NCI-H187 treated with DMSO at 0.1 percent for 48 hours (cell line): ENCODE results near the gene TP53AIP1.

Experiments
- DNase-seq: peaks from one replicate; lab custom pipeline; 2025; lab: John Stamatoyannopoulos, UW

TP53AIP1 gene

DNA sequence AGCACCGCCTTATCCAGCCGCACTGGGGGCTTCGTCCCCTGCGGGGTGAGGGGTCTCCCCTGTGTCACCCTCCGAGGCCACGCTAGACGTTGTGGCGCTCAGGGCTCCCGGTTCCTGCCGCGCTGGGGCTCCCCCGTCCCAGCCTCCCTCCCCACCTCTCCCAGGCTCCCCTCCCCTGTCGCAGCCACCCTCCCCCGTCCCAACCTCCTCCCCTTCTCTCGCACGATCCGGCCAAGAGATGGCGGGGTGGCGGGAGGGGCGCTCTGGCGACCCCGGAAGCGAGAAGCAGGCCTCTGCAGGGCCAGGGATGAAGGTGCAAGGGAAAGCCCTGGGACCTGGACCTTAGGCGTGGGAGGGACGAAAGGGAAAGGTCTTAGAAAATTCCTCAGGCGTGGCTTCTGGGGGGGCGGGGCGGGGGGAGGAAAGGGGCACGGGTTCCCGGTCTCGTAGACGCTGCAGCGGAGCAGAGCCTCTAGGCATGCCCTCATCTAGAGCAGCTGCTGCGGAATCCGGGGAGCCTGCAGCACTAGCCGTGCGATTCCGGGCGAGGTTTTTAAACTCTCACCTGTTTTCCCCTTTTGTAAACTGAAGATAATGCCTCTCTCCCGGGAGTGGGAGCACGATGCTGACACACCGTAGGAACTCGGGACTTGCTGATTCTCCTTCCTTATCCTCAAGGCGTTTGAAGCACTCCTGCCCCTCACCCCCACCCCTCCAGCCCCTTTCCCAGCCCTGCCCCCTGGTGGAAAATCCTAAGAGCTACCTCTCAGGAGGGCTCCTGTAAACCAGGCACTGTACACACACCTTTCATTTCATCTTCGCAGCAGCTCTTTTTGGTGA lies 37.1 kb downstream of the TP53AIP1 start:
- DNase-seq, result no peak

DNA sequence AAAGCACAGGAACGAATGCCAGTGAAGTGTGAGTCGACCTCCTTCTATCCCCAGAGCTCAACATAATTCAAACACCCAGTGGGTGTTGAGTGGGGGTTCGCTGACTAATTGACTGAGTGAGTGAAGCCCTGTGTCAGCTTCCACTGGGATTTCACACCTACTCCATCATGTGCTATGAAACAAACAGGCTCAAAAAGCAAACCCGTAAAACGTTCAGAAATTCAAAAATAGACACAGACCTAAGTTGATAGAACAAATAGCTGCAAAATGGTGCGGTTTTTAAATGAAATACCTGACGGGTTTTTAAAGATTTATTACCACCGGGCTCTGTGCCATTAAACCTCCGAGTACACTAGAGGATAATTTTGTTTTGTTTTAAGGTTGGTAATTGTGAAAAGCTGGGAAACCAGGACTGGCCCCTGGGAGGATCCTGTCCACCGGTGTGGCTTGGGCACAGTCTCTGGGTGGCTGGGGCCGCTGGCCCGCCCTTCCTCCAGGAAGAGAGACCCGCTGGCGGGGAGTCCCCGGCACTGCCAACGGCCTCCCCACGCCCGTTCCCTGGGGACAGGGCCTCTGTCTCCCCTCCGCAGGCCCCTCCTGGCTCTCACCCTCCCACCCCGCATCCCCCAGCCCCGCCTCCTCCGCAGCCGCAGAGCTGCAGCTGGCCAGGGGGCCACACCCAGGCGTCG lies 37.9 kb downstream of the TP53AIP1 start:
- DNase-seq, result no peak

DNA sequence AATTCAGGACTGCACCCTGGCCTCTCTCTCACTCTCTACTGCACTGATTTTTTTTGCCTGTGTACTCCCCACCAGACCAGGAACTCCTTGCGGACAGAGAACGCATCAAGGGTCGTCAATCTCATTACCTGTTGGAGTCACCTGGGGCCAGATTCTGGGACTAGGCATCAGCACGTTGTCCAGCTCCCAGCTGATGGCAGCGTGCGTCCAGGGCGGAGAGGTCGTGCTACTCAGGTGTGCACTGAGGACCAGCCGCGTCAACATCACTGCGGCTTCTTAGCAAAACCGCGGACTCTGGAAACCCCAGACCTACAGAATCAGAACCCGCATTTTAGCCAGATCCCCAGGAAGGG lies 38.4 kb downstream of the TP53AIP1 start:
- no peak for DNase-seq

DNA sequence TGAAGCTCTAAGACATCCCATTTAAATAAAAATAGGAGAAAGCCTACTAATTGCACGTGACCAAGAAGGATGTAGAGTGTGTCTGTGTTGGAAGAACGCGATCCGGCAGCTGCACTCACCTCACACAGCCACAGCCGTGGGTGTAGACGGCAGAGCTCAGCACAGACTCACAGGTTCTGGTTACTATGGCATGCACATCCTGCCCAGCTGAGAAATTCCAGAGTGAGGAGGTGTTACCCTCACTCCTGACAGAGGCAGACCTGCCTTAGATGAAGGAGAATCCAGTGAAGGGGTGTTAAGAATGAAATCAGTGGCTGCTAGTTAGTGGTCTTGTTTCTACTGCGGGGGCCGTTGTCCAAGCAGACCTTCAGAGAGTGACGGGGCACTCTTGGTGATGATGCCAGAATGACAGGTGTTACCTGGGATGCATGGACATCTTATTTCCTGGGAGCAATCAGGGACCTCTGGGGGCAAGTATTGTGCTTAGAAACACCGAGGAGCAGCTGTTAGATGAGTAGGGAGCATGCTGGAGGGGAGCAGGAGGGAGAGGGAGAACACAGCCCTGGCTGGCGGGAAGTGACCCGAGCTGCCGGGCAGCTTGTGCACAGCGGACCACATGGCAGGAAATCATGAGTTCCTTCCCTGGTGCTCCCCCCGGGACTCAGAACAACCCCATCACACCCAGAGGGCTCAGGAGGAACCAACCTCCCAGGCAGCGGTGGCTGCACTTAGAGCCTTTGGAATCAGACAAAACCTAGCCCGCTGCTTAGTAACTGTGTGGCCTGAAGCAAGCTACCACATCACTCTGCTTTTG lies 39.2 kb downstream of the TP53AIP1 start:
- DNase-seq, result no peak

DNA sequence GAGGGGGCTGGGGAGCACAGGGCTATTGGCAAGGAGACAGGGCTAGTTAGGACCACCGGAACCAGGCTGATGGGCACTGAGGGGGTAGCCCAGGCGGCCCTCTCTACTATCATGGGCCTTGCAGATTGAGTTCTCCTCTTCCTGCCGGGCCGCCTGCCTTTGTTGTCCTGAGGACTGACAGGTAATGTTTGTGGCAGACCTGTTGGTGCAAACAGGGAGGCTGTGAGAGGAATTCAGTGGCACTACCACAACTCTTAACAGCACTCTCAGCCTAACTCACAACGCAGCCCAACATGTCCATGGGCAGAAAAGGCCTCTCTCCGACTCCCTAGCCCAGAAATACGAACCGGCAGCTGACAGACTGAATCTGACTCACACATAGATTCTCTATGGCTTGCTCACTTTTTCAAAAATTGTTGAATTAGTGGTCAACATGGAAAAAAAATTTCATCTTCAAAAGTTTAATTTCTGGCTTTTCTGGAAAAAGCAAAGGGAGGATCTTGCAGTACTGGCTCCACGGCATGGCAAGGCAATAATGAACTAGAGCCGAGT lies 40.1 kb downstream of the TP53AIP1 start:
- no peak for DNase-seq

DNA sequence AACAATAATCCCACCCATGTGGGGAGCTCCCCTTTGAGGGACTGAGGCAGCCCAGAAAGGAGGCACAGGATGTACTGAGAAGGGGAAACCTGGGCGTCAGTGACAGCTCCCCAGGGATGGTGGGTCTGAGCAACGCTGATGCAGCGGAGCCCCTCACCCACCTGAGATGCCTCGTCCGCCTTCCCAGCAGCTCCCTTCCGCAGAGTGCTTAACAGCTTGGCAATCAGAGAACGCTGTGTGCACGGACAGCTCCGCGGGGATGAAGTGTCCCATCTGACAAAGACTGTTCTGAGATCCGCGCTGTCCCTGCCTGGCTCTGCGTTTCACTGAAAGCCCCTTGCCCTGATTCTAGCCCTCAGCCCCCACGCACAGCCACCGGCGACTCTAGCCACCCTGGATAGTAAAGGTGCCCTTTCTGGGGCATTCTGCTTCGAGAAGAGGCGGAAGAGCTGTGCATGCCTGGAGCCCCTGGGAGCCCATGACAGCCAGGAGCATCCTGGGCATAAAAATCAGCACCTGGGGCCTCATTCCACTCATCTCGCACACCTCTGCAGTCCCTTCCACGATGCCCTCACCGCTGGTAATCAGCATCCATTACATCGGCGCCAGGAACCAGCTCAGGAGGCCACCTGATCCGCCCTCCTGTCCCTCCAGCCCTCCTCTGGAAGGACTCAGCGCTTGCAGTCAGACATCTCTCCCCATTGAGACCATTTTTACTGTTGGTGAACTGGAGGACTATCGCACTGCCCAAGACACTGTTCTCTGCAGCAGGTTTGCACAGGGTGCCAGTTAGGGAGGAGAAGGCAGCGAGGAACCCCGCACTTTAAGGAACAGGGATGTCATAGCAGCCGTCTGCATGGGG lies 40.8 kb downstream of the TP53AIP1 start:
- no peak for DNase-seq

DNA sequence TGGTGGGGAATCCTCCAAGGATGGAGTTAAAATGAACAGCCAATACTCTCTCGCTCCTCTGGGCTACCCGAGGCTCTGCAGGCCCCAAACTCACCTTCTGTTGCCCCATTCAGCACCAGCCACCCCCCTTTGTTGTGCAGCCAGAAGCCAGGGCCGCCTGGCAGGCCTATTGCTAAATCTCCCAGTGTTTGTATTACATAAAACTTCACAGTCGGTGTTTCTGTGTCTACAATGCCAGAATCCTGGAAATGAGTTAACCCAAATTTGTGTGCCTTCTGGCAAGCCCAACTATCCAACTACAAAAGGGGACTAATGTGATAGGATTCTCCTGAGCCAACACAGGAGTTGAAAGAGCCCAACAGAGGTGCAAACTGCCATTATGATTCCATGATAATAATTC lies 42.2 kb downstream of the TP53AIP1 start:
- DNase-seq, result no peak

DNA sequence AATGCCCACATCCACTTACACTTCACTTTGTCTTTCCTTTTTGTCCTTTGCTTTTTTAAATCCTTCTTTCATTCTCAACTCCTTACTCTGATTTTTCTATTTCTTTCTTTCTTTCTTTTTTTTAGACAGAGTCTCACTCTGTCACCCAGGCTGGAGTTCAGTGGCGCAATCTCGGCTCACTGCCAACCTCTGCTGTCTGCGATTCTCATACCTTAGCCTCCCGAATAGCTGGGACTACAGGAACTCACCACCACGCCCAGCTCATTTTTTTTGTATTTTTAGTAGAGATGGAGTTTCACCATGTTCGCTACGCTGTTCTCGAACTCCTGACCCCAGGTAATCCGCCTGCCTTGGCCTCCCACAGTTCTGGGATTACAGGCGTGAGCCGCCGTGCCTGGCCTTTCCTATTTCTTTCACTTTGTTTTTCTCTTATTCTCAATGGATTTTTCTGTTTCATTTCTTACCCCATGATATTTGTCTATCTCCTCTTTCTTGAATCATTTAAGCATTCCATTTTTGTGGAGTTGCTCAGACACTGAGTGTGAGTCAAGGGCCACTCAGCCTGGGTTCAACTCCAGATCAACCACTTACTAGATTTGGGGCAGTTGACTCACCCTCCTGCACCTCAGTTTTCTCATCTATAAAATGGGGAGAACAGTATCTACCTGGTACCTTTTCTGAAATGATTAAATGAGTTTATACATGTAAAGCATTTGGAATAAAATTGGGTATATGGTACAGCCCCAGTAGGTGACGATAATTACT lies 43.9 kb downstream of the TP53AIP1 start:
- DNase-seq, result no peak

DNA sequence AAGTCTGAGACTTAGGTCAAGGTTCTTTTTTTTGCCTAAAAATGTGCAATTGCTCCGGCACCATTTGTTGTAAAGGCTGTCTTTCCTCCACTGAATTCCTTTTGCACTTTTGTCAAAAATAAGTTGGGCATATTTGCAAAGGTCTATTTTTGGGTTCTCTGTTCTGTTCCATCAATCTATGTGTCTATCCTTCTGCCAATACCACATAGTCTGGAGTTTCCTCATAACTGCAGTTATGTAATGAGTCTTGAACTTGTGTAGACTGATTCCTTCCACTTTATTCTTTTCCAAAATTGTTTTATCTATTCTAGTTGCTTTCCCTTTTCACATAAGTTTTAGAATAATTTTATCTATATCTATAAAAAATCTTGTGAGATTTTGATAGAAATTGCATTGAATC lies 44.8 kb downstream of the TP53AIP1 start:
- no peak for DNase-seq

DNA sequence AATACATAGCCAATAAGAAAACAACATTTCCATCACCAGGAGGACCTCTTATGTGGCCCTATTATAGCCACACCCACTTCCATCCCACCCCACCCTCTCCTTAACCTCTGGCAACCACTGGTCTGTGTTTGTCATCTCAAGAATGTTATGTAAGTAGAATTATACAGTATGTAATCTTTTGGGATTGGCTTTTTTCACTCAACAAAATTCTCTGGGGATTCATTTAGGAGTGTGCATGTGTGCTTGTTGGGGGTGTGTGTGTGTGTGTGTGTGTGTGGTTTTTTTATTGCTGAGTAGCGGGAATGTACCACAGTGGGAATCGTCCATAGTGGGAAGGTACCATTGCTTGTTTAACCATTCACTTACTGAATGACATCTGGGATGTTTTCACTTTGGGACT lies 46.3 kb downstream of the TP53AIP1 start:
- DNase-seq, result no peak

DNA sequence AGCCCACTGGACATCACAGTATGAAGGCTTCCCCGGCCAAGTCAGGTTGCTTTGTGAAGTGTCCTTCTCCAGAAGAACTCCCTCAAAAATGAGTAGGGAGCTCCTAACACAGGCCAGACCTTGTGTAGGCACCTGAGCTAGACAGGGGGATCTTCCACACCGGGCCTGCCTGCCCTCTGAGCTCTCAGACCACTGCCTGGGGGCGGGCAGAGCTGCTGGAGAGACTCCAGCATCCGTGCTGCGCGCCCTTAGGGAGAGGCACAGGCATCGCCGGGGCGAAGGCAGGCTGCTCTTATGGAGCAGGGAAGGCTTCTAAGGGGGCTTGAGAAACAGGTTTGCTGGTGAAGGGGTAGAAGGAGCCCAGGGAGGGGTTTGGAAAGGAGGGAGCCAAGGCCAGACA lies 47.1 kb downstream of the TP53AIP1 start:
- no peak for DNase-seq

DNA sequence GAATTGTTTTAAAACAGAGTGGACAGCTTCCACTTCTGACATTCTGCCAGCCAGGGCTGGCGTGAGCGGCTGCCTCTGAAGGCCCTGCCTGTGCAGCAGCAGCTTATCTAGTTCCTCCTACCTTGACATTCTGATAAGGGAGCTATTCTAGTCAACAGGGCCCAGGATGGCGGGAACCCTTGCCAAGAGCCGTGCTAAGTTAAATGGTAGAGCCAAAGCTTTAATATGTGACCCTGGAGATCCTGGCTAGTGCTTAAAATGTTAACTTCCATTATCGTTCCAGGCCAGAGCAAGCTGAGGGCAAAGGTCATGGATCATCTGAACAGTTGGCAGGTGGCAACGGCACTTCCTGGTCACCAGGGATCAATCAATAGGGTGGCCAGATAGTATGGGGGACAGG lies 48.0 kb downstream of the TP53AIP1 start:
- DNase-seq, result no peak

DNA sequence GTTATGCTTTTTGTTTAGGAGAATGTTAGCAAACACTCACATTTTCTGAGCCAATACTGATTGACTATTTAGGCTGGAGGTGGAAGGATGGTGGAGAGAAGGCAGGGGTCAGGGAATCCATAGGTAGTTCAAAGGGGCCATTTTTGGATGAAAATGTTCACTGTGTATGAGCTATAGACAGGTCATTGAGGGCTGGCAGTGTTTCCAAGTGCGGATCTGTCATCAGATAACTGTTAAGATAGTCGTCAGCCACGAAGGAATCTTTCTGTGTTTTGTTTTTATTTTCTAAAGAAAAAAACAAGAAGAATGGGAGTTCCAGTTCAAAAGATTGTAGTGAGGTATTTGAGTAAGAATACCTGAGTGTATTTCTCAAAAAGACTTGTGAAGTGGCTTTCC lies 48.4 kb downstream of the TP53AIP1 start:
- no peak for DNase-seq

DNA sequence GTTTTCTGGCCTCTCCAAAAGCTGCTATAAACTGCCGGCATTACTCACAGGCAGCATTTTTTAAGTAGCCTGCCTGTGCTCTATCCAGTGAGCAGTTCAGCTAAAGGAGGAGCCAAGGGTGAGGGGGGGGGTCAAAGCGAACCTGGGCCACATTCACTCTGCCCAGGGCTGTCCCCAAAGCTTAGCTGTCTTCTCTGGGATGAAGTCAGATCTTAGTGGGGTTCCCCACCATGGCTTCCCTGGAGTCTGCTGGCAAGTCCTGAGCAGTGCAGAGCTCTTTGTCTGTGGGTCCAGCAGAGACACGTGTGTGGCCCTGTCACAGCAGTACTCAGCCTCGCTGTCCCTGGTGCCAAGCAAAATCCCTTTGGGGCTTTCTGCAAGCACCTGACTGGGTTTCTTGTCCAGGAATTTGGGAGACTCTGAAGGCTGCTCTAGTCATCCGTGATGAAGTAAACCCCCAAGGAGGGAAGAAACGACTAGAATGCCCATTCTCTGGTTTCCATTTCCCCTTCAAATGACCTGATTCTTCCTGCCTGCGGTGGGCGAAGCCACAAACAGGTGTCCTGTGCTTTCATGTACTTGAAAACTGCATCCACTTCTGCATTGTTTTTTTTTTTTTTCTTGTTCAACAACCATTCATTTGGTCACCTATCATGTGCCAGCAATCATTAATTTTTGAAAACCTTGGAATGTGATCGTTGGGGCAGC lies 48.9 kb downstream of the TP53AIP1 start:
- no peak for DNase-seq

DNA sequence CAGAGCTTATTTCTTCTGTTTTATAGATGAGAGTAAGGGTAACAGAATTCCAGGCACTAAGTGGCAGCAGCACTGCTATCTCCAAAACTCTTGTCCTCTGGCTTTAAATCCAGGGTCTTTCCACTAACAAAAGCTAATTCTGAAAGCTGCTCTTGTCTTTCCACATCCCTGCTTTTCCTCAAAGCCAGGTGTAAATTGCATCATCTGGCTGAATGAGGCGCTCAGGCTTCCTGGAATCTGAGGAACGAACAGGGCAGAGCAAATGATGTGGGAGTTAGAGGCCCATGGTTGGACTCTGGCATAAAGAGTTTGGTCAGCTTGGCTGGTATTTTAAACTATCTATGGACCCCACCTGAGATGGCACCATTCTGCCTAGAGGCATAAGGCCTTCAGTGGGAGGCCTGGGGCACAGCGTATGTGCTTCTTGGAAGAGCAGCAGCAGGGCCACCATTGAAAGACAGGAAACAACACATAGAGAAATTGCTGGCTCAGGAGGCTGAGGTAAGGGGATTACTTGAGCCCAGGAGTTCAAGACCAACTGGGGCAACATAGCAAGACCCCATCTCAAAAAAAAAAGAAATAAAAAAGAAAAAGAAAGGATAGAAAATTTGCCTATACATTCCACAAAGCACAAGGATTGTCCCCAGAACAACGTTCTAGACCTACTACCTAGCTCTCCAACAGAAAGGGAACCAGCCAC lies 49.7 kb downstream of the TP53AIP1 start:
- no peak for DNase-seq

DNA sequence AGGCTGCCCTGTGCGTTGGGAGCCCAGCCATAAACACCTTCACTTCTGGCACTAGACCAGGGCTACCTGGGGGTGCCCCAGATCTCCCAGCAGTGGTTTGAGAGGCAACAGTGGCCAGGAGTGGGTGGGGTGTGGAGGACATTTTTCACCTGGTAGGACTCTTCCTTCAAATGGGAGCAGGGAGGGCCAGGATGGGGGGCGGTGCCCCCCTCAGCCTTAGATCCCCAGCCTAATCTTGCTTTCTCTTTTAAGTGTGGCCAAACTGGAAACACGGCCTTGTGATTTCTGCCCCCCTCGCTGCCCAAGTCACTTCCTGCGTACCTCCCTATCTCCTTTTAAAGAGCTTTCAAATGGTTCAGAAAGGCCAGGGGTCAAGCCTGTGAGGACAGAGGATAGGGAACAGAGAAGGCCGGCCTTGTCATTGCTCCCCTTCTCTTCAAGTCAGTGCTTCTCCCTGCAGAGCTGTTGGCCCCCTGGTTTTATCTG lies 50.7 kb downstream of the TP53AIP1 start:
- no peak for DNase-seq

DNA sequence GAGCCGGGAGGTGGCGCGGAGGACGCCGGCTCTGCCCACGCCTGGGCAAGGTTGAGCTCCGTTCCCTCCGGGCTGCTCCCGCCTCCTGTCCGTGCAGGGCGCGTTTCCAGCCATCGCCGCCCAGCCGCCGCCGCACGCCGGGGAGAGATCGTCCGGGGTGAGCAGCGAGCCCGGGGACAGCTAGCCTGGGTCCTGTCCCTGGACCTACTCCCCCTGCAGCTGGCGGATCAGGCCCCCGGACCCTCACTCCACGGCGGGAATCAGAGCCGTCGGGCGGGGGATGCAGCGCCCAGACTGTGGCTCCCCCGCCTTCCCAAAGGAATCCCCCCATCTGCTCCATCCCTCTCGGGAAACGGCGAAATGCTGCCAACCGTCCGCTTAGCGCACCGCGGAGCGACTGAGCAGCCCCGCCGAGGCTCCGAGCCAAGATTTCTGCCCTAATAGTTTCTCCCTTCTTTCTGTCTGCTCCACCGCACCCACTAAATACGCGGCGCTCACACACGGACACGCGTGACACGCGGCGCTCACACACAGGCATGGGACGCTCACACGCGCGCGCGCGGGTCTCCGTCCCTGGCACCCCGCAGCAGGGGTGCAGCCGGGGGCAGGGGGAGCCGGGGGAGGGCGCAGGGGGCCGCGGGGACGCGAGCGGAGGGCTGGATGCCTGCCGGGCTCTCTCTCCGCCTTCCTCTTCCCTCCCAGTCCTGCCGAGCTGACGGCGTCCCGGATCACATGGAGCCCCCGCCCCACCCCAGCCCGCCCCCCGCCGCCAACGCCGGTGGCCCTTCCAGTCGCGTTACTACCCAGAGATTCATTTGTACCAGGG lies 51.9 kb downstream of the TP53AIP1 start, which contains the start of gene KCNJ5:
TSS of gene KCNJ5 (plus strand) at position 814 of the 826 bp plus-strand sequence. CDS start 19,918 bp downstream, outside the sequence.
- no peak for DNase-seq

DNA sequence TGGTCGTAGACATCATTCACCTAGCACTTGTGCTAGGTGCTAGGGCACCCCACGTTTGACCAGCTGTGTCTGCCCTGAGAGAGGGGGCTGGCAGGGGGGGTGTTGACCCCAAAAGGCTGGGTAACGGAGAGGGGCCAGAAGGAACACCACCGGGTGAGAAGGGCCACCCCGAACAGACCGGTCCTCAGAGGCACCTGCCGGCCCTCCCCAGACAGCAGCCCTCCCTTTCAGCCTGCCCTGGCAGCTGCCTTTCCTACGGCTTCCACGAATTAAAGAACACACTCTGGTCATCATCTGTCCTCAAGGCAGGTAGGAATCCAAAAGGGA lies 52.5 kb downstream of the TP53AIP1 start:
- DNase-seq, result no peak
